Gastroesophageal sphincter (tissue), 4 donors: ENCODE measurements around the gene ANK2. TPM values are rescaled to one million over a fixed set of nuclear protein-coding genes. Genes with fewer than 3 reads are reported as not detected.

Source experiments
- ATAC-seq: fragments of 150-250 bp; one replicate; pipeline ENCODE4 v1.9.1; 2016; ENCODE audit warnings: mild to moderate bottlenecking, moderate library complexity
- H3K27ac ChIP-seq, 4 donors: fragments of 200-600 bp; sonication (generic) in 3 of 4; 1 replicate in 3 of 4; 2 replicates in 1 of 4; pipeline ENCODE4 v1.5.1; 2016 to 2019
- H3K27me3 ChIP-seq: fragments of 200-600 bp; sonication (generic); one replicate; pipeline ENCODE4 v1.5.1; 2019
- H3K36me3 ChIP-seq, 2 donors: fragments of 200-600 bp; sonication (generic); one replicate each; pipeline ENCODE4 v1.5.1; 2019; ENCODE audit warnings: control low read depth in 1 of 2
- H3K4me1 ChIP-seq, 3 donors: fragments of 200-600 bp; sonication (generic); 1 replicate in 2 of 3; 2 replicates in 1 of 3; pipeline ENCODE4 v1.5.1; 2016 to 2019; ENCODE audit warnings: control low read depth in 2 of 3
- H3K4me3 ChIP-seq, 2 donors: fragments of 200-600 bp; sonication (generic); one replicate each; pipeline ENCODE4 v1.5.1; 2019; ENCODE audit warnings: mild to moderate bottlenecking in 1 of 2, moderate library complexity in 1 of 2
- H3K9me3 ChIP-seq, 3 donors: fragments of 200-600 bp; sonication (generic); one replicate each; pipeline ENCODE4 v1.5.1; 2017 to 2019; ENCODE audit warnings: control low read depth in 2 of 3
- EP300 ChIP-seq: sonication (generic); formaldehyde crosslinking; IDR thresholded peaks from one replicate; pipeline ENCODE4 v1.6.1; 2017; ENCODE audit warnings: antibody characterized with exemption, mild to moderate bottlenecking
- POLR2A ChIP-seq, 2 donors: fragments of 450-650 bp; IDR thresholded peaks; one replicate each; pipeline ENCODE4 v1.6.1; 2017; ENCODE audit warnings: antibody characterized with exemption in 2 of 2, mild to moderate bottlenecking in 2 of 2, moderate library complexity in 1 of 2
- POLR2AphosphoS5 ChIP-seq: sonication (generic); formaldehyde crosslinking; IDR thresholded peaks from one replicate; pipeline ENCODE4 v1.6.1; 2017; ENCODE audit warnings: antibody characterized with exemption
- WGBS, 2 donors: methylation state at CpG; one replicate each; pipeline ENCODE4 v1.1.5; 2018; ENCODE audit warnings: low coverage in 1 of 2; 5-methylcytosine and 5-hydroxymethylcytosine counted together
- total RNA-seq, 4 donors: library from RNA; depleted of rRNA; stranded (reverse); fragments of >200 nt; gene quantifications; one replicate each; pipeline ENCODE4 v1.1.0, GENCODE V29; 2016
- TF ChIP-seq, protein P1 (sequence below), 4 experiments: fragments of 200-600 bp in 2 of 4; fragments of 450-650 bp in 2 of 4; sonication (generic) in 1 of 4; IDR thresholded peaks; one replicate each; pipeline ENCODE4 v1.5.1; 2017 to 2019; ENCODE audit warnings: antibody characterized with exemption in 4 of 4, mild to moderate bottlenecking in 2 of 4, moderate library complexity in 2 of 4

The ANK2 gene
- total RNA-seq, 4 donors from 2014 or later = 84.9 to 104 (median 91.5) TPM

DNA sequence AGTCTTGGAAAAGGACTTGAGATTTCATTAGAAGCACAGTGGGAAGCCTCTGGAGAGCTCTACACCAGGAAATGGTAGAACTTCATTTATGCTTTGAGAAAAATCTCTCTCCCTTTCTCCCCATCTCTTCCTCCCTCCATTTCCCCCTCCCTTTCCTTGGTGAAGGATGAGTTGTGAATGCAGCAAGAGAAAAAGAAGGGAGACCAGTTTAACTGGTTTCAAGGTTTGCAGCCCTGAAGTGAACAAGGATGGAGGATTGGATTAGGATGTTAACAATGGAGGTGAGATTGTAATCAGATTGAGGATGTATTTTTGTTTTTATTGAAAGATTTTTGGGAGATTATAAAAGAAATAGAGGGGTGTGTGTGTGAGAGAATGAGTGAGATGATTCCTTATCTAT lies 99.5 kb downstream of the ANK2 start:
- TF ChIP-seq, protein P1, sequence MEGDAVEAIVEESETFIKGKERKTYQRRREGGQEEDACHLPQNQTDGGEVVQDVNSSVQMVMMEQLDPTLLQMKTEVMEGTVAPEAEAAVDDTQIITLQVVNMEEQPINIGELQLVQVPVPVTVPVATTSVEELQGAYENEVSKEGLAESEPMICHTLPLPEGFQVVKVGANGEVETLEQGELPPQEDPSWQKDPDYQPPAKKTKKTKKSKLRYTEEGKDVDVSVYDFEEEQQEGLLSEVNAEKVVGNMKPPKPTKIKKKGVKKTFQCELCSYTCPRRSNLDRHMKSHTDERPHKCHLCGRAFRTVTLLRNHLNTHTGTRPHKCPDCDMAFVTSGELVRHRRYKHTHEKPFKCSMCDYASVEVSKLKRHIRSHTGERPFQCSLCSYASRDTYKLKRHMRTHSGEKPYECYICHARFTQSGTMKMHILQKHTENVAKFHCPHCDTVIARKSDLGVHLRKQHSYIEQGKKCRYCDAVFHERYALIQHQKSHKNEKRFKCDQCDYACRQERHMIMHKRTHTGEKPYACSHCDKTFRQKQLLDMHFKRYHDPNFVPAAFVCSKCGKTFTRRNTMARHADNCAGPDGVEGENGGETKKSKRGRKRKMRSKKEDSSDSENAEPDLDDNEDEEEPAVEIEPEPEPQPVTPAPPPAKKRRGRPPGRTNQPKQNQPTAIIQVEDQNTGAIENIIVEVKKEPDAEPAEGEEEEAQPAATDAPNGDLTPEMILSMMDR (IDR thresholded peaks at IDR 0.05) = no peak
- no peak for TF ChIP-seq EP300
- no peak for ATAC-seq
- Histone ChIP-seq H3K27ac (no peak overlapping the region), H3K27me3 (no peaks in the 10 kb centered on the region), H3K9me3 (no peaks in the 10 kb centered on the region), H3K4me3 (no peak overlapping the region), H3K4me1 (peaks cover 0 to 18% (median 0%) of the 10 kb centered on the region in 3 donors), H3K36me3 (no peaks in the 10 kb centered on the region)

DNA sequence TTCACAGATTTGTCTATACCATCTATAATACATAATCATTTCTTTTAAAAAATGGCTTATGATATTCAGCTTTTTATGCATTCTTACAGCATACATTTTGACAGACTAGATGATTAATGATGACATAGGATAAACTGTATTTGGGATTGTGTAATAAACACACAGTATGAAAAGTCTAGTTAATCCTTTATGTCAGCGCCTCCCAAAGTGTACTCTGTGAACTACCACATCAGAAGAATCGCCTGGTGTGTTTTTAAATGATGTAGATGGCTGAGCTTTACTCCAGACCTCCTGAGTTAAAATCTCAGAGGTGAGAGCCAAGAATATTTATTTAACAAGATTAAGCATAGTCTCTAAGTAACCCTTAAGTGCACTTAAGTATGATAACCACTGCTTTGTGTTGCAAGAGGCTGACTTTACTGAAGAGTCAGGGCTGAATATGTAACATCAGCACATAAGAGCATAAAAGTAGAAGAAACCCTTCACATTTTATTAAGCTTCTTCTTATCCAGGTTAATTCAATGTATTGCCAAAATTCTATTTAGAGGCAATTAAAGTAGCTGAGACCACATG lies 104.2 kb downstream of the ANK2 start:
- no peaks in the 10 kb centered on the region for H3K27me3 ChIP-seq
- no peaks in the 10 kb centered on the region for H3K4me1 ChIP-seq
- no peaks in the 10 kb centered on the region for H3K9me3 ChIP-seq
- no peak overlapping the region for H3K27ac ChIP-seq
- no peak overlapping the region for H3K4me3 ChIP-seq
- H3K36me3 ChIP-seq = no peaks in the 10 kb centered on the region
- TF ChIP-seq POLR2A (IDR thresholded peaks at IDR 0.05) = no peak
- no peak for TF ChIP-seq POLR2AphosphoS5
- TF ChIP-seq EP300 = no peak
- TF ChIP-seq, protein P1 (IDR thresholded peaks at IDR 0.05) = no peak
- ATAC-seq = no peak
- 45 to 60% methylated on average over 2 of the region's 2 CpGs for WGBS, 2 donors

DNA sequence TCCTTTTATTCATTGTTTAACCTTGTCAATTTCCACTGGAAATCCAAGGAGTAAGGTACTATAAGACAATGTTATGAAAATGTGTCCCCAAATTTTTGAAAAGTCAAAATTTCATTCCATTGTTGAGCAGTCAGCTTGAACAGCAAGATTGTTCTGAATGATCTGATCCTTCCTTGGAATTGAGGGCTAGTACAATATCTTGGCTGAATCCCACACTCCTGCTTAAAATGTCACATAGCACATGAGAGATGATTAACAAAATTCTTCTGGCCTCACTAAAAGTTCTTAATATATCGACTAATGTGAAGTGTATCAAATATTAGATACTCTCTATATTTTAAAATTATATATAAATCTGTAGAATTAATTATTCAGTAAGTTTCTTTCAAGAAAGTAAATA lies 104.8 kb downstream of the ANK2 start:
- 48 to 58% methylated on average over 1 of the region's 1 CpG for WGBS, 2 donors
- Histone ChIP-seq H3K9me3 (no peaks in the 10 kb centered on the region), H3K27me3 (no peaks in the 10 kb centered on the region), H3K4me3 (no peak overlapping the region), H3K27ac (no peak overlapping the region), H3K4me1 (no peaks in the 10 kb centered on the region), H3K36me3 (no peaks in the 10 kb centered on the region)
- no peak for TF ChIP-seq POLR2AphosphoS5
- TF ChIP-seq EP300 = no peak
- ATAC-seq = no peak

DNA sequence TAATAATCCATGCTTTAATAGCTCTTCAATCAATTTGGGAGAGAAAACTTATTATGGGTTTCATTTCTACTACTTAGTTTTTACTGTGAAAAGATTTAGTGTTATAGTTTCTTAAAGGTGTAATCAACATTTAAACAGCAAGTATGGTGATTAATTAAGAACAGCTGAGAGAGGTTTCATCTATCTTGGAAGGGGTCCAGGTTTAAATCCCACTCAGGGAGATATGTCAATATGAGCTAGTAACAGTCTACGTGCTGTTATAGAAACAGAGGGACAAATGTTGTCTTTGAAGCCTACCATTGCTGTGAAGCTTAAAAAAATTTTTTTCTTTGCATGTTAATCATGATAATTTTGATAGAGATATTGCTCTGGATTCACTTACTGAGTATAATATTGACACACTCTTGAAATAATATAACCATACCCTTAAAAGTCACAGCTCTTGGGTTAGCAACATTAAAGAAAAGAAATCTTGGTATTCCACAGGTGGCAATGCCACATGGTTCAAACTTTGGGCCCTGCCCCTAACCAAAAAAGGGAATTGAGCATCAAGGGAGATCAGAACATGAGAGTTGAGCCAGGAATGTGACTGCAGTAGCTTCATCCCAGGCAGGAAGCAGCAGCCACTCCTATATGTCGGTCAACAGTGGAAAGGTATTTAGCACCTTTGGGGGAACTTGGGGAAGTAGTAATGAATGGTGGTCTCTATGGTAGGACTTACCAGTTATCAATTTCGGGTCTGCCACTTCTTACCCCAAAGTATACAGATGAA lies 107.8 kb downstream of the ANK2 start:
- 0 to 28% methylated on average over 2 of the region's 3 CpGs for WGBS, 2 donors
- Histone ChIP-seq H3K36me3 (no peaks in the 10 kb centered on the region), H3K27me3 (no peaks in the 10 kb centered on the region), H3K9me3 (no peaks in the 10 kb centered on the region), H3K27ac (no peak overlapping the region), H3K4me1 (no peaks in the 10 kb centered on the region), H3K4me3 (no peak overlapping the region)
- ATAC-seq = no peak
- no peak for TF ChIP-seq POLR2A (IDR thresholded peaks at IDR 0.05)
- TF ChIP-seq, protein P1 (IDR thresholded peaks at IDR 0.05) = no peak
- TF ChIP-seq POLR2AphosphoS5 = no peak
- no peak for TF ChIP-seq EP300

DNA sequence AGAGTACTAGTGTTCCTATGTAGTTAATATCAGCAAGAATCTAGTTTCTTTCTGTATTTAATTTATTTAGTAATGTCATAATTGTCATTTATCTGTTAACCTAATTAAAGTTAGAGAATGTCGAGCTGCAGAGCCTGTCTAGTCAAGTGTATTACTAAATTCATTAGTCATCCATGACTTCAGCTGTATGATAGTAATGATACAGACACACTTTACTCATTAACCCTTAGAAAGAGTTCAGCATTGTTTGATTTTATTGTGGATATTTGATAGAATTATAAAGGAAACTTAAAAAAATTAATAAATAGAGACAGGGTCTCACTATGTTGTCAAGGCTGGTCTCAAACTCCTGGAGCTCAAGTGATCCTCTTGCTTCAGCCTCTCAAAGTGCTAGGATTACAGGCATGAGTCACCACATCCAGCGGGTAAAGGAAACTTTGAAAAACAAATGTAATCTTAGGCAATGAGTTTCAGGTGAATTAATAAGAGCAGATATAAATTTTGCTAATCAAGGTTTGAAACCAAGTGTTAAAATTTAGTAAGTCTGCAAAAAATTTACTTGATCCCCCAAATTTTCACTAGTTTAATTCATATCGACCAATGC lies 110.6 kb downstream of the ANK2 start:
- Histone ChIP-seq H3K9me3 (no peaks in the 10 kb centered on the region), H3K27ac (no peak overlapping the region), H3K27me3 (no peaks in the 10 kb centered on the region), H3K4me3 (no peak overlapping the region), H3K36me3 (no peaks in the 10 kb centered on the region), H3K4me1 (no peaks in the 10 kb centered on the region)
- 81 to 90% methylated on average over 3 of the region's 3 CpGs for WGBS, 2 donors
- ATAC-seq = no peak
- TF ChIP-seq POLR2AphosphoS5 (no peak), POLR2A (IDR thresholded peaks at IDR 0.05) (no peak), EP300 (no peak)
- TF ChIP-seq, protein P1 (IDR thresholded peaks at IDR 0.05) = no peak
